Activated CD4-positive, alpha-beta T cell treated with anti-CD3 and anti-CD28 coated beads, Interleukin-2, Interleukin-6, amounts not matched to agents 100 ng/mL and 50 ng/mL, durations not matched to agents 16 hours and 8 hours (primary cell): Measurements from ENCODE around the gene RAPGEF3.
A peak's percentile ranks its signal among the peaks of the same experiment; 100 is the strongest.

Experiments
- DNase-seq: peaks from one replicate; pipeline ENCODE4 v3.0.0-alpha.2; 2020

RAPGEF3 gene

GRCh38 chr12:47758834-47759690 lies at the start of gene RAPGEF3:
TSS of gene RAPGEF3 (minus strand) at chr12:47758880. CDS start at chr12:47758556, 324 bp downstream.
- DNase-seq, result peak; percentile 78

- peak; percentile 93 for DNase-seq
Measured at GRCh38 chr12:47808050-47808449, 49.4 kb upstream of the RAPGEF3 start.

DNA sequence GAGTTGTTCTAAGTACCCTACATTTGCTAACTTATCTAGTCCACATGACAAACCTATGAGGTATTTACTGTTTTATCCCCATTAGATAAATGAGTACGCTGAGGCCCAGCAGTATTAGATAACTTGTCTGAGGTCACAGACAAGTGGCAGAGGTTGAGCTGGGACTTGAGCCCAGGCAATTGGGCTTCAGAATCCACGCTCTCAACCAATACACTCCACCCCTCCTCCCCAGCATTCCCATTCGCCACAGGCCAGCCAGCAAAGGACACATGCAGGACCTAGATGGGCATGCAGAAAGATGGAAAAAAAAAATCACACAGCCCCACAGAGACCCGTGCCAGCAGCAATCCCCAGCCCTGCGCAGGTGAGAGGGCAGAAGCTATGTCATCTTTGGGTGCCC lies 48.7 kb upstream of the RAPGEF3 start:
- no peak for DNase-seq

DNA sequence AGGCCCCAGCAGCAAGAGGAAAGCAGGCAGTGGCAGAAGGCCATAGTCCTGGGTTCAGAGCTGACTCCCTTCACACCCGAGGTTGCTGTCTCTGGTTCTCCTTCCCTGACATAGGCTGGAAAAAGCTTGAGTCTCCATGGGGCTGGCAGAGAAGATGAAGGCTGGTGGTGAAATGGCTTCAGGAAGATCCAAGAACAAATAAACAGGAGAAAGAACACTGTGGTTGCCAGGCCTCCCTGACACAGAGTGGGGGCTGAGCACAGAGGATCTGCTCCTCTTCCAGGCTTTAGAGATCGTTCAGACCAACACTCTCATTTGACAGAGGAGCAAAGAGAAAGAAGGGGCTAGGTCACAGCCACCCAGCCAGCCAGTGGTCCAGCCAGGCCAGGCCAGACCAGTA lies 46.7 kb upstream of the RAPGEF3 start:
- DNase-seq, result no peak

DNA sequence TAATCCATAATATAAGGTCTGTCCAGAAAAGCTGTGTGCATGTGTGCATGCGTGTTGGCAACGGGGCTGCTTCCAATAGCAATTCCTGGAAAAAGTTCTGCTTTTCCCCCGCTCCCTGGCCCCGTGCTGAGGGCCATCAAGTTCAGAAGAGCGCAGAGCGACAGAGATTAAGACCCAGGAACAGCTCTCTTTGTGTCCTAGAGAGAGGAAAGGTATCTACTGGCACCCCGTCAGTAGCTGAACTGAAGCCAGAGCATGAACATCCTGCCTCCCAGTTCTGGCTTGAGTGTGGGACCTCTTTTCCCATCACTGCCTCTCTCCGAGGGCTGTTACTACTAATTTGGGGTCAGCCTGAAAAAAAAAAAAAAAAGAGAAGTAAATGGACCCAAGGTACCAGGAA lies 45.5 kb upstream of the RAPGEF3 start:
- no peak for DNase-seq

- DNase-seq, result no peak
Measured at GRCh38 chr12:47803191-47803875, 44.7 kb upstream of the RAPGEF3 start.

DNA sequence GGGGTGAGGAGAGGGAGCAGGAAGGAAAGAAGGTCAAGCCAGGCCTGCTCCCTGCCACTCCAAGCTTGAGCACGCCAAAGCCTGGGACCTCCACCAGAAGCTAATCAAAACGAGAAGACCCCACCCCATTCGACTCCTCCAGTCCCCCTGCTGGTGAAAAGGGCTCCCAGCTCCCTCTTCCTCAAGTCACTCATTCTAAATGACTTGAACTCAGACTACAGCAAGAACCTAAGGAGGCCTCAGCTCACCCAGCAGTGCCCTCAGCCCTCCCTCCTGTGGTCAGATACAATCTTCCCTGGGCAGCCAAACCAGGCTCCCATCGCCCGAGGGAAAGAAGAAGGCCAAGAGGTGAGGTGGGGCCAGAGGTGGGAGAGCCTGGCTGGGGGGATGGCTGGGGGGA lies 43.6 kb upstream of the RAPGEF3 start:
- DNase-seq, result no peak

GRCh38 chr12:47801904-47802246 lies 43.2 kb upstream of the RAPGEF3 start:
- no peak for DNase-seq

GRCh38 chr12:47801170-47801903 lies 42.7 kb upstream of the RAPGEF3 start:
- DNase-seq, result no peak

- DNase-seq, result no peak
Measured at GRCh38 chr12:47800582-47800981, 41.9 kb upstream of the RAPGEF3 start.

DNA sequence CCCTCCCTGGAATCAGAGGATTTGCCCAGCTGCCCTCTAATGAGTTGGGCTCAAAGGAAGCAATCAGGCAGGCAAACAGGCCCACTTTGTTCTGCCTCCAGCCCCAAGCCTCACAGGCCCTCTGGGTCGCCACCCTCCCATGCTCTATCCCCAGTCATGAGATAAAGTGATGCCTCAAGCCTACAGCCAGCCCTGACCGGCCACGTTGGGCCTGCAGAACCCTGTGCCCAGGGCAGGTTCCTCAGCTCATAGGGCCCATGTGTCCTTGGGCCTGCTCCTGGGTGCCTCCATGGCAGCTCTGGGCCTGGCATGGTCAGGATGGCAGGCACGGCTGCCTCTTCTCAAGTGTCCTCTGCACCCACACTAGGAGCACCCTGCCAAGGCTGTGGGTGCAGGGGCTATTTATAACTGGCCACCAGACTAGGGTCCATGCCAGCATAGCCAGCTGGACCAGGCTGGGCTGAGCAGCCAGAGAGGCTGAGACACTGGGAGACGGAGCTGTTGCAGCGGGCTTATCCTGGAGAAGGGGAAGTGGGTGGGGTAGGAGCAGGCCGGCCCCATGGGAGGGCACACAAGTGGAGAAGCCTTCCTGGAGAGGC lies 40.8 kb upstream of the RAPGEF3 start:
- DNase-seq, result no peak

- no peak for DNase-seq
Measured at GRCh38 chr12:47798382-47798948, 39.8 kb upstream of the RAPGEF3 start.

DNA sequence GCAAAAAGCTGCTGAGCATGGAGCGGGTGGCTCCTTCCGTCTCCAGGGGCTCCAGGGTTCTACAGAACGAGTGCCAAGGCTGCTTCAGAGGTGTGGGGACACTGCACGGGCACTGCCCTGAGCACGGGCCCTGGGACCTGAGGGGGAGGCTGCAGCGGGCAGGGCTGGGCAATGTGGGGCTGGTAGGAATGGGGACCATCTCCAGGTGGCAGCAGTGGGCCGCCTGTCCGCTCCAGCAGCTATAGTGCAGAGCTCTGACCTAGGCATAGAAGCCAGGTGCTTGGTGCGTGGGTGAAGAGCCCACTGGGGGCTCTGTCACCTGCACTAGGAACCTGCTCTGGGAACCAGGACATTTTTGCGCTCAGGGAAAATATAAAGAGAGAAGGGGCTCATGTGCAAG lies 38.8 kb upstream of the RAPGEF3 start:
- DNase-seq, result no peak

GRCh38 chr12:47795814-47796411 lies 37.2 kb upstream of the RAPGEF3 start:
- no peak for DNase-seq

GRCh38 chr12:47795121-47795813 lies 36.6 kb upstream of the RAPGEF3 start:
- DNase-seq, result no peak

DNA sequence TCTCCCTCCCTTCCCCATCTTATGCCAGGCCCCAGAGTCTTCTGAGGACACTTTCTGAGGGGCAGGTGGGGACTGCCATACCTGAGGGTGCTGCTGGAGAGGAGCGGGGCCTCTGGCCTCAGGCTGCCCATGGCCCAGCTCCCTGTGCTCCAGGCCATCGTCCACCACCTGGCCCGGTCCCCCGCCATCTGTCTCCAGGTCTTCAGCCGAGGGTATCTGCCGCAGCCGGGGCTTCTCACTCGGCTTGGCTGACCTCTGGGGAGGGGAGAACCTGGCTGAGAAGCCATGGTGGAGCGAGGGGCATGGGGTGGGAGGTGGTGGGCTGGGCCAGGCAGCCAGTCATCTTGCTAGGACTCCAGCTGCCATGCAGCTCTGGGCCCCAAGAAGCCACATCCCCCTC lies 36.0 kb upstream of the RAPGEF3 start:
- no peak for DNase-seq

- no peak for DNase-seq
Measured at GRCh38 chr12:47793015-47793681, 34.5 kb upstream of the RAPGEF3 start.

- no peak for DNase-seq
Measured at GRCh38 chr12:47791874-47792273, 33.2 kb upstream of the RAPGEF3 start.

DNA sequence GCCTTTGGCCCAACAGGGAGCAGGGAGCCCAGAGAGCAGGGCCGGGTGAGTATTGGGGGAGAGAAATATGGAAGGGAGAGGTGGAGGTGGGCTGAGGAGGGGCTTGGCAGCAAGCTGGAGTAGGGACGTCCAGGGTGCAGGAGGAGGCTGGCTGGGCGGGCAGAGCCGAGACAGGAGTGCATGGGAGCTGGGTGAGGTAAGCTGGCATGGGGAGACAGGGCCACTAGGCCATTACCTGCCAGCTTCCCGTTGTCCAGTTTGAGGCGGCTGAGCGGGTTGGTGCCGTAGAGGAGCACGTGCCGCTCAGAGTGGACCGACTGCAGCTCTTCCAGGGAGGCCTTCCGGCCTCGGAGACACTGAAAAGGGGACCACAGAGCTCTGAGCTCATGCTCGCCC lies 32.7 kb upstream of the RAPGEF3 start:
- no peak for DNase-seq

GRCh38 chr12:47790676-47791350 lies 32.1 kb upstream of the RAPGEF3 start:
- DNase-seq, result no peak
